ENCODE measurements around the gene ACTR5. TPM values are rescaled to one million over a fixed set of nuclear protein-coding genes. Genes with fewer than 3 reads are reported as not detected.

The ACTR5 gene
- total RNA-seq, 2 experiments from 2014 or later: 11.0 TPM

- Mint-ChIP-seq H3K4me1 (ENCODE audit: low read depth) (peaks cover 48% of the 10 kb centered on the region), H3K4me3 (peak overlapping the region; percentile 58), H3K27ac (peak overlapping the region; percentile 52), H3K9me3 (no peaks in the 10 kb centered on the region), H3K27me3 (peaks cover 84% of the 10 kb centered on the region), H3K36me3 (peaks cover 3% of the 10 kb centered on the region)
- CTCF ChIA-PET: interaction anchor here (0.8 to 6.5 kb wide), 12 partner anchors 14 to 164 kb away, joined by 3 to 37 read pairs (median 3); partner anchors contain the start of gene ACTR5
- DNase-seq: no peak
- POLR2A ChIA-PET: no interaction called here
- intact Hi-C loops (cut with micrococcal nuclease): no loop called here
Observed at GRCh38 chr20:38730167-38730988, 17.9 kb upstream of the ACTR5 start.

- POLR2A ChIA-PET: no interaction called here
- H3K27me3 Mint-ChIP-seq: peaks cover 85% of the 10 kb centered on the region
- peak overlapping the region; percentile 58 for H3K4me3 Mint-ChIP-seq
- DNase-seq: peak; percentile 85
- no peaks in the 10 kb centered on the region for H3K9me3 Mint-ChIP-seq
- intact Hi-C loops (cut with micrococcal nuclease): loop anchor here (1.0 kb wide), 3 partner anchors 8 to 85 kb away; partner anchors contain the start of gene ACTR5
- CTCF ChIA-PET: interaction anchor here (0.8 to 6.5 kb wide), 13 partner anchors 13 to 163 kb away, joined by 3 to 37 read pairs (median 3); partner anchors contain the start of gene ACTR5
- peak overlapping the region; percentile 52 for H3K27ac Mint-ChIP-seq
- H3K36me3 Mint-ChIP-seq: peaks cover 3% of the 10 kb centered on the region
- peaks cover 42% of the 10 kb centered on the region for H3K4me1 Mint-ChIP-seq (ENCODE audit: low read depth)
Observed at GRCh38 chr20:38730989-38731737, 17.1 kb upstream of the ACTR5 start.

- H3K4me1 Mint-ChIP-seq (ENCODE audit: low read depth): peaks cover 38% of the 10 kb centered on the region
- DNase-seq: no peak
- ChIA-PET POLR2A (no interaction called here), CTCF (interaction anchor here (1.0 to 6.5 kb wide), 8 partner anchors 8 to 86 kb away, joined by 3 to 37 read pairs (median 4); partner anchors contain the start of genes ACTR5 and SLC32A1)
- H3K9me3 Mint-ChIP-seq: no peaks in the 10 kb centered on the region
- H3K27ac Mint-ChIP-seq: no peak overlapping the region
- H3K27me3 Mint-ChIP-seq: peaks cover 82% of the 10 kb centered on the region
- H3K4me3 Mint-ChIP-seq: peak overlapping the region; percentile 58
- intact Hi-C loops (cut with micrococcal nuclease): loop anchor here (1.0 kb wide), 3 partner anchors 8 to 85 kb away; partner anchors contain the start of gene ACTR5
- peaks cover 3% of the 10 kb centered on the region for H3K36me3 Mint-ChIP-seq
Observed at GRCh38 chr20:38731738-38732113, 16.5 kb upstream of the ACTR5 start.

GRCh38 chr20:38732981-38733380 lies 15.3 kb upstream of the ACTR5 start:
- Mint-ChIP-seq H3K4me1 (ENCODE audit: low read depth) (peaks cover 27% of the 10 kb centered on the region), H3K9me3 (no peaks in the 10 kb centered on the region), H3K36me3 (peaks cover 3% of the 10 kb centered on the region), H3K27ac (no peak overlapping the region), H3K27me3 (peaks cover 72% of the 10 kb centered on the region), H3K4me3 (no peak overlapping the region)
- intact Hi-C loops (cut with micrococcal nuclease): no loop called here
- ChIA-PET POLR2A (no interaction called here), CTCF (interaction anchor here (0.6 to 6.5 kb wide), 10 partner anchors 9 to 181 kb away, joined by 3 to 37 read pairs (median 4); partner anchors contain the start of genes ACTR5 and SLC32A1)
- DNase-seq: no peak

GRCh38 chr20:38735172-38735571 lies 13.1 kb upstream of the ACTR5 start:
- no peaks in the 10 kb centered on the region for H3K9me3 Mint-ChIP-seq
- ChIA-PET POLR2A (no interaction called here), CTCF (interaction anchor here (1.3 kb wide), 1 partner anchor 16 kb away, joined by 4 read pairs; no protein-coding TSS in a partner anchor)
- H3K27ac Mint-ChIP-seq: no peak overlapping the region
- H3K4me1 Mint-ChIP-seq (ENCODE audit: low read depth): peaks cover 10% of the 10 kb centered on the region
- intact Hi-C loops (cut with micrococcal nuclease): no loop called here
- DNase-seq: no peak
- H3K4me3 Mint-ChIP-seq: no peak overlapping the region
- H3K36me3 Mint-ChIP-seq: no peaks in the 10 kb centered on the region
- H3K27me3 Mint-ChIP-seq: peaks cover 56% of the 10 kb centered on the region

- Mint-ChIP-seq H3K27ac (no peak overlapping the region), H3K4me1 (ENCODE audit: low read depth) (no peaks in the 10 kb centered on the region), H3K4me3 (no peak overlapping the region), H3K9me3 (no peaks in the 10 kb centered on the region), H3K27me3 (peaks cover 62% of the 10 kb centered on the region), H3K36me3 (no peaks in the 10 kb centered on the region)
- ChIA-PET POLR2A (no interaction called here), CTCF (interaction anchor here (1.3 kb wide), 1 partner anchor 14 kb away, joined by 4 read pairs; no protein-coding TSS in a partner anchor)
- DNase-seq: no peak
- intact Hi-C loops (cut with micrococcal nuclease): no loop called here
Observed at GRCh38 chr20:38737887-38738286, 10.4 kb upstream of the ACTR5 start.

DNA sequence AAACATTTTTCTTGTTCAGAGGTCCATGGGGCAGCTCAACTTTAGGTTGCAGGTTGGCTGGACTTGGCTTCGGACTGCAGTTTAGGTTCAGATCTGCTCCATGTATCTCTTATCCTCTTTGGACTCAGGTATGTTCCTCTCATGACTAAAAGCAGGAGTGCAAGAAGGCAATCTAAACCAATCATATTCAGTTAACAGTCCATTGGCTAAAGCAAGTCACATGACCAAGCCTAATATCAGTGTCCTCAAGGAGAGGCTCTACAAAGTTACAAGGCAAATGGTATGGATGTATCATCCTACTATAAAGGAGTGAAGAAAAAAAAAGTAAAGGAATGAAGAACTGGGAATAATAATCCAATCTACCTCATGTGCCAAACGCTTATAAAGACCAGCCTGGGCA lies 2.5 kb upstream of the ACTR5 start:
- H3K27ac Mint-ChIP-seq: no peak overlapping the region
- no peaks in the 10 kb centered on the region for H3K36me3 Mint-ChIP-seq
- peaks cover 24% of the 10 kb centered on the region for H3K27me3 Mint-ChIP-seq
- no peak overlapping the region for H3K4me3 Mint-ChIP-seq
- POLR2A ChIA-PET: no interaction called here
- H3K4me1 Mint-ChIP-seq (ENCODE audit: low read depth): peaks cover 21% of the 10 kb centered on the region
- H3K9me3 Mint-ChIP-seq: no peaks in the 10 kb centered on the region
- intact Hi-C loops (cut with micrococcal nuclease): loop anchor here (5.0 kb wide), 1 partner anchor 62 kb away; the partner anchor contains the start of gene PPP1R16B
- CTCF ChIA-PET: interaction anchor here (1.2 kb wide), 1 partner anchor 304 kb away, joined by 3 read pairs; no protein-coding TSS in a partner anchor
- no peak for DNase-seq

- Mint-ChIP-seq H3K4me3 (peak overlapping the region; percentile 91), H3K27ac (peak overlapping the region; percentile 92), H3K27me3 (peaks cover 7% of the 10 kb centered on the region), H3K4me1 (ENCODE audit: low read depth) (peaks cover 26% of the 10 kb centered on the region), H3K9me3 (no peaks in the 10 kb centered on the region), H3K36me3 (peaks cover 9% of the 10 kb centered on the region)
- intact Hi-C loops (cut with micrococcal nuclease): loop anchor here (1.0 to 5.0 kb wide), 5 partner anchors 16 to 145 kb away; partner anchors contain the start of gene PPP1R16B
- DNase-seq: no peak
- ChIA-PET CTCF (interaction anchor here (1.0 to 7.4 kb wide), 7 partner anchors 17 to 145 kb away, joined by 3 to 85 read pairs (median 5); no protein-coding TSS in a partner anchor), POLR2A (interaction anchor here (1.0 to 2.0 kb wide), 5 partner anchors 57 to 179 kb away, joined by 3 to 6 read pairs (median 5); partner anchors contain the start of gene PPP1R16B)
Observed at GRCh38 chr20:38747495-38748096, 664 bp upstream of the ACTR5 start.

GRCh38 chr20:38748861-38749149 lies 545 bp downstream of the ACTR5 start:
- Mint-ChIP-seq H3K27me3 (no peaks in the 10 kb centered on the region), H3K9me3 (no peaks in the 10 kb centered on the region), H3K4me3 (peak overlapping the region; percentile 89), H3K36me3 (peaks cover 14% of the 10 kb centered on the region), H3K27ac (peak overlapping the region; percentile 64), H3K4me1 (ENCODE audit: low read depth) (peaks cover 26% of the 10 kb centered on the region)
- POLR2A ChIA-PET: interaction anchor here (1.0 to 1.1 kb wide), 2 partner anchors 145 to 152 kb away, joined by 3 to 5 read pairs; no protein-coding TSS in a partner anchor
- DNase-seq: peak; percentile 80
- CTCF ChIA-PET: interaction anchor here (1.2 to 7.4 kb wide), 6 partner anchors 18 to 144 kb away, joined by 3 to 85 read pairs (median 22); no protein-coding TSS in a partner anchor
- intact Hi-C loops (cut with micrococcal nuclease): loop anchor here (1.0 to 5.0 kb wide), 5 partner anchors 16 to 144 kb away; partner anchors contain the start of gene PPP1R16B

- H3K4me3 Mint-ChIP-seq: no peak overlapping the region
- CTCF ChIA-PET: interaction anchor here (0.6 to 7.4 kb wide), 26 partner anchors 10 to 298 kb away, joined by 3 to 85 read pairs (median 4); partner anchors contain the start of genes DHX35 and SLC32A1
- POLR2A ChIA-PET: interaction anchor here (0.9 to 1.7 kb wide), 2 partner anchors 12 to 142 kb away, joined by 3 read pairs; no protein-coding TSS in a partner anchor
- peaks cover 31% of the 10 kb centered on the region for H3K4me1 Mint-ChIP-seq (ENCODE audit: low read depth)
- H3K36me3 Mint-ChIP-seq: peaks cover 24% of the 10 kb centered on the region
- peak; percentile 30 for DNase-seq
- no peaks in the 10 kb centered on the region for H3K9me3 Mint-ChIP-seq
- intact Hi-C loops (cut with micrococcal nuclease): no loop called here
- no peak overlapping the region for H3K27ac Mint-ChIP-seq
- H3K27me3 Mint-ChIP-seq: no peaks in the 10 kb centered on the region
Observed at GRCh38 chr20:38751360-38751976, 3.2 kb downstream of the ACTR5 start.

GRCh38 chr20:38752029-38752428 lies 3.8 kb downstream of the ACTR5 start:
- Mint-ChIP-seq H3K27me3 (no peaks in the 10 kb centered on the region), H3K9me3 (no peaks in the 10 kb centered on the region), H3K27ac (no peak overlapping the region), H3K4me3 (no peak overlapping the region), H3K4me1 (ENCODE audit: low read depth) (peaks cover 31% of the 10 kb centered on the region), H3K36me3 (peaks cover 26% of the 10 kb centered on the region)
- ChIA-PET POLR2A (interaction anchor here (0.9 to 1.7 kb wide), 2 partner anchors 11 to 141 kb away, joined by 3 read pairs; no protein-coding TSS in a partner anchor), CTCF (interaction anchor here (0.6 to 7.4 kb wide), 24 partner anchors 9 to 243 kb away, joined by 3 to 85 read pairs (median 4); partner anchors contain the start of gene SLC32A1)
- DNase-seq: no peak
- intact Hi-C loops (cut with micrococcal nuclease): no loop called here

Data from activated CD4-positive, alpha-beta memory T cell treated with anti-CD3 and anti-CD28 coated beads for 36 hours (primary cell).